HG03135 (cell line): ENCODE measurements around the gene ST3GAL5.

Source experiments
- ATAC-seq: cut with Tn5 transposase; IDR thresholded peaks from one replicate; pipeline ENCODE4 v1.9.1; 2021; ENCODE audit warnings: mild to moderate bottlenecking, moderate library complexity; ENCODE audit not compliant: unreplicated experiment

Gene ST3GAL5

GRCh38 chr2:85917887-85918795 is 29.4 kb upstream of the ST3GAL5 start:
- ATAC-seq = no peak

DNA sequence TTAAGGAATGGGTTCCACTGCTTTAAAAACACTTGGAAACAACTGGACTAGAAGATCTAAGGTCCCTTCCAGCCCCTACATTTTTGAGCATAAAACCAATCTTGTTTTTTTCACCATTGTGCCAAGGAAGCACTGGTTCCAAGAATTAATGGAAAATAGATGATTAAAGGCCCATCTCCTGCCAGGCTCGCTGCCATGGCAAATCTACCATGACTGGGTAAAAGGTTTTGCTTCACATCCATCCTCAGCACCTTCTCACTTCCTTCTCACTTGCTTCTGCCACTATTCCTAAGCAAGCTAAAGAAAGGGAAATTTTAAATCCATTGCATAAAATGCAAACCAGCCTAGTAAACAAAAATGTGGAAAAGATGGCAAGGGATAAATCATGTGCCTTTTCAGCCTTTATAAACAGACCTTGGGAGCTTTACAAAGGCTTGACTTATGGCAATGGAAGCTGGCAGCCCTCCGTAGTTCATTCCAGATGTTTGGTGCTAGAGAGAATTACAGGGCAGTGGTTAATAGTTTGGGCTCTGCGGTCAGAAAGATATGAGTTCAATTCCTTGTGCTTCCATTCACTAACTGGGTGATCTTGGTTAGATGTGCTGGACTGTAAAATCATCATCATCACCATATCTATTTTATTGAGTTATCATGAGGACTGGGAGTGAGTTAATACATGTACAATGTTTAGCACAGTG is 27.0 kb upstream of the ST3GAL5 start:
- ATAC-seq = no peak

DNA sequence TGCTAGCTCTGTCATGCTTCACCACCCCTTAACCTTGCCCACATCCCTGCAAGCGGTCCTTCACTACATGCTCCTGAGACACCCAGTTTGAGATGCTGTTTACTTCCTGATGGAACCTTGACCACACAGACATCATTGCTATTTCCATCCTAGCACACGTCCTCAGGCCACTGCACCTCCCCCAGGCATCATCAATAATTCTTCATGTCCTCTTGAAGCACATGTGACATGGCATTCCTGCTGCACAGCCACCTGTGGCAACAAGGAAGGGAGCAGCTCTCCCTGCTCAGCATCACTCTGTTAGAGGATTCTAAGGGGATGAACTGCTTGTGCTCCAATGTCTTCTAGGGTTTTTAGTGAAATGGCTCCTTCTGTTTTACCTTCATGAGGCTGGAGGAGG is 26.1 kb upstream of the ST3GAL5 start:
- ATAC-seq = no peak

DNA sequence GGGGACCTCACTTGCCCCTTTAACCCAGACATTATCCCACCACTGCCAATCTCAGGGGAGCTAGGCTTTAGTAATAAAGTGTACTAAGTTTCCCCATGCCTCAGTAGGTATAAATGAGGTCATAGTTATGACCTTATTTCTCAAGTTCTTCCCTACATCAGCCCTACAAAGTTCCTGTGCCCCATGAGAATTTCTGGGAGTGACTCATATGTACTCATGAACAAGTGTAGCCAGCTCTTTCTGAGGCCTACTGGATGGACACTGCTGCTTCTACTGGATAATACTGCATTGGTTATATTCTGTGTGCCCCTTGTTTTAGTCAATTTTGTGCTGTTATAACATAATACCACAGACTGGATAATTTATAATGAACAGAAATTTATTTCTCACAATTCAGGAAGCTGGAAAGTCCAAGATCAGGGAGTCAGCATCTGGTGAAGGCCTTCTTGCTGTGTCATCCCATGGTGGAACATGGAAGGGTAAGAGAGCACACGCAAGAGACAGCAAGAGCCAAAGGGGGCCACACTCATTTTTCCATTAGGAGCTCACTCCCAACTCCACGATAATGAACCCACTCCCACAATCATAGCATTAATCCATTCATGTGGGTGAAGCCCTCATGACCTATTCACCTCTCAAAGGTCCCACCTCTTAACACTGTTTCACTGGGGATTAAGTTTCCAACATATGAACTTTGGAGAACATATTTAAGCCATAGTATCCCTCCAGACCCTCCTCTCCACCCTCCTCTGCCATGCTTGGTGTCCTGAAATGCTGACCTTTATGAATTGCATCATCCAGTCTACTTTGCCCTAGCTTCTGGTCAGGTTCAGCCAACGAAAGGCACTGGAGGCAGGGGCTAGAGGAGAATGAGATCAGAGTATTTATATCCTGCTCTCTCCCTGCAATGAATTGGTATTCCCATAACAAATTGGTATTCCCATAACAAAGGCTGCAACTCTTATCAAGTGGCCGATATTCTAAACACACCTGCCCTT is 25.4 kb upstream of the ST3GAL5 start:
- ATAC-seq = no peak

DNA sequence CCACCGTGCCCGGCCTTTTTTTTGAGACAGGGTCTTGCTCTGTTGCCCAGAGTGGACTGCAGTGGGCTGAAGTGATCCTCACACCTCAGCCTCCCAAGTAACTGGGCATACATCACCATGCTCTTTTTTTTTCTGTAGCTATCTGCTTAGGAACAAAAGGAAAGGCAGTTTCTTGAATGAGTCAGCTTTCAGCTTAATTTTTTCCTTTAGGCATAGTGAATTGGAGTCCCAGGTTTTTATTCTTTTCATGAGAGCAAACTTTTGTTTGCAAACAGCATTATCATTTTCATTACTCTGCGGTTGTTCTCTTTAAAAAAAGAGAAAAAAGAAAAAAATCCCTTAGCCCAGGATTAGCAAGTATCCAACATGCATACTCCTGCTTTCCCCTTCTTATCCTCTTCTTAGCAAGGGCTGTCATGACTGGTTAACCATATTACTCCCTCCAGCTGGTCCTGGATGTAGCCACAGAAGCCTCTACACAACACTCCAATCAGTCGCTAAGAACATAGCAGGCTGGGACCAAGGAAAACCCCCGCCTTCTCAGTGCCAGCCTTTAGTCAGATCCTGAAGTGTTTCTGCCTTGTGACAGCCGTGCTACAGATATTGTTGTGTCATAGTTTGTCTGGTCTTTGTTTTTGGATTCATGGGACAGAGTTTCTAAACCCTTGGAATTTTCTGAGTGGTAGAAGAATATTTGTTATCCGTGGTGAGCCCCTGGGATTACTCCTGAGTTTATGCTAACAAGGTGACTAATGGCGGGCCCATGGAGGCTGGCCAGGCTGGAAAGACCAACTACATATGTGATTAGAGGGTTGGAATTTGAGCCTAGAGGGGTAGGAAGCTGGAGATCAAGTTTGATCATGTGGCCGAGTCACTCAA is 23.3 kb upstream of the ST3GAL5 start:
- ATAC-seq = no peak

- no peak for ATAC-seq
These were observed 22.3 kb upstream of the ST3GAL5 start for GRCh38 chr2:85911097-85911496.

DNA sequence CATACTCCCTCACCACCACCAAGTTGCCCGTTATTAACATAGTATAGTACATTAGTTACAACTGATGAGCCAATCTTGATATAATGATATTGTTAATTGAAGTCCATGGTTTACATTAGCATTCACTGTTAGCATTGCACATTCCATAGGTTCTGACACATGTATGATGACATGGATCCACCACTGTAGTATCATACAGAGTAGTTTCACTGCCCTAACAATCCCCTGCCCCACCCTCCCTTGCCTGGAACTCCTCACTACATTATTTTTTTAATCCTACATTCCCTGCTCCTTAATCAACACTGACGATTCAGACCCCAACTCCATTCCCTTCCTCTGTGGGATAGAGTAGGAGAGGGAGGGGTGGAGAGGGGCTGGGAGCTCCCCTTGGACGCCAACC is 20.2 kb upstream of the ST3GAL5 start:
- no peak for ATAC-seq

GRCh38 chr2:85908506-85908905 is 19.7 kb upstream of the ST3GAL5 start:
- ATAC-seq = no peak

DNA sequence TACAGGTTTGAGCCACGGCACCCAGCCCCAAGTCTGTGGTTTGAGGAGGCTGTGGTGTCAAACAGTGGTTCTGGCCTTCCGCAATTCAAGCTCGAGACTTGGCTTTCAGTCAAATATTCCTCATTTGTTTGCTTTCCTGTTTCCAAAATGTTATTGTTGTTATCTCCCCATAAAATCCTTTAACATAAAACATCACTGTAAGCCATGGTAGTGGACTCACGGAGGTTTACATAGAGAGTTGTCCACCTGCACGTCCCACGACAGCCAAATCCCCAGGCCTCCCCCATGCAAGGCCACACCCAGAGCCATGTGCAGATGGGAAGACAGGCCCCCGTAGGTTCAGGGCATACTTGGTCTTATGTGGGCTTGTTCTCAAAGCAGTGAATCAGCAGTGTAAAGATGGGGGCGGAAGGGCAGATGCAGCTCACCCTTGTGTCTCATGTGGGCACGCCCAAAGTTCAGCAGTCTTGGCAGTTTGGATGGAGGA is 18.9 kb upstream of the ST3GAL5 start:
- no peak for ATAC-seq

DNA sequence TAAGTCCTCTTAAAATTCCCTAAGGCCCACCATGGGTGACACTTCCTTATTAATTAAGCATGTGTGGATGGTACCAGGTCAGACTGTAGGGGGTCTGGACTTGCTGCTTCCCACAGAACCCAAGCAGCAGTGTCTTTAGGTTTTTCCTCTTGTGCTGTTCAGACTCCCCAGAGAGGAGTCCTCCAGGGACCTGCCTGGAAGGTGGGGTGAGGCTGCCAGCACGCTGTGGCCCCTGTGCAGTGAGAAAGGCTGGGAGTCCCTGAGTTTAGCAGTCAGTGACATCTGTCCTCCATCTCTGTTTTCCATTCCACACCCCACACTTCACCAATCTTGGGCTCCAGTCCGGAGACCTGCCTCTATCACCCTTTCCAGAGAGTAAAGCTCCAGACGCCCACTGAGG is 18.0 kb upstream of the ST3GAL5 start:
- no peak for ATAC-seq

GRCh38 chr2:85905891-85906290 is 17.1 kb upstream of the ST3GAL5 start:
- no peak for ATAC-seq

DNA sequence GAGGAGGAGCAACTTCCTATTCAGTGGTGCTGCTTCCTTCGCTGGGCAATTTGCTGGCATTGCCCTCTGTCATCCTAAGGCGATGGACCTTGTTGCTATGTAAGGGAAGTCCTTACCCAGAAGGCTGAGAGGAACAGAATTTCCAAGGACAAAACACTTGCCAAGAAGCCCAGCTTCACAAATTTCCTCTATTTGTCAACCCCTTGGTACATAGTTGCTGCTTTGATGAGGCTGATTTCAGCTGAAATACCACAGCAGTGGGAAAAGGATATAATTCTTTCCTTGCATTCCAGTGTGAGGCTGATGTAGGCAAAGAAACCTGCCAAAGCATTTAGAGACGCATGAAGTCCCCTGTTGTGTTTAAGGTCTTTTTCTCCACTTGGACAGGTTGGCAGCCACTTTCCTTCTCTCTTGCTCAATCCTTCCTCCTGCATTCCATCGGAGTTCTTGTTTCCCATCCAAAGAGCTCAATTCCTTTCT is 16.4 kb upstream of the ST3GAL5 start:
- no peak for ATAC-seq

GRCh38 chr2:85903849-85904248 is 15.1 kb upstream of the ST3GAL5 start:
- ATAC-seq = no peak

DNA sequence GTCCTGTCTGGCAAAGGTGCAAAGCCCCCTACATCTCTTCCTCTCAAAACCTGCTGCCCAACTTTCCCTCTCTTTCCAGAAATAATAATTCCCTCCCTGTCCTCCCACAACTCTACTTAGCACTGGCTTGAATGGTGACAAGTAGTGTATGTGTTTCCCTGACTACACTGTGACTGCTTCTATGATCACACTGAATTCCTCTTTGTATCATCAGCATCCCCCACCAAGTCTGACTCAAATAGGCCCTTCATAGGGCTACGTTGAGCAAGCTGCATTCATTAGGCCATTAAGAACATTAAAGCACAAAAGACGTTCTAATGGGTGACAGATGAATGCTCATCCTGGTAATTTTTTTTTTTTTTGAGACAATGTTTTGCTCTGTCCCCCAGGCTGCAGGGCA is 13.7 kb upstream of the ST3GAL5 start:
- no peak for ATAC-seq

DNA sequence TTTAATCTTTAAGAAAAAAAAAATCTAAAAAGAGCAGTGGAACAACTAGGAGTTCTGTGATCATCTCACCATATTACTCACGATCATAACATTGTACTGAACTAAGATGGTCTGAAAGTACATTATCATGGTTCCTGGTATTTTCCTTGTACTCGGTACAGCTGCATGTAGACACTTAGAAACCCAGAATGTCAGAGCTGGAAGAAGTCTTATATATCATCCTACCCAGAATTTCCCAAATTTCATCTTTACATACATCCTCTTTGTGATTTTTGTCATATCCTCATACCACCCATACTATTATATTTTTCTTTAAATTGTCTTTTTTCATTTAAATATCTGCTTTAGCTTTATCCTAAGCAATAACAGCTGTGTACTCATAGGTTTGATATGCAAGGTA is 12.4 kb upstream of the ST3GAL5 start:
- ATAC-seq = no peak

DNA sequence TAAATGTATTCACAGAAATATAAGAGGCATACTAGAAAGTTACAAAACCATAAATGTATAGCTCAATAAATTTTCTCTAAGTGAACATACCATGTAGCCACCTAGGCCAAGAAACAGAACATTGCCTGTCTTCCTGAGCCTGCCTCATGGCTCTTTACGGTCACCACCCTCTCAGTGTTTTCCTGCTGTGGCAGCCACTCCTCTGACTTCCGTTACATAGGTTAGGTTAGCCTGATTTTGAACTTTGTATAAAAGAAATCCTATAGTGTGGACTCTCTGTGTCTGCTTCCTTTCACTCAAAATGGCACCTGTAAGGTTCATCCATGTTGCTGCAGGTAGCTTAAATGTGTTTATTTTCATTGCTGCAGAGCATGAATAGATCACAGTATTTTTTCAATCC is 11.6 kb upstream of the ST3GAL5 start:
- ATAC-seq = no peak

GRCh38 chr2:85899849-85900248 is 11.1 kb upstream of the ST3GAL5 start:
- ATAC-seq = no peak

DNA sequence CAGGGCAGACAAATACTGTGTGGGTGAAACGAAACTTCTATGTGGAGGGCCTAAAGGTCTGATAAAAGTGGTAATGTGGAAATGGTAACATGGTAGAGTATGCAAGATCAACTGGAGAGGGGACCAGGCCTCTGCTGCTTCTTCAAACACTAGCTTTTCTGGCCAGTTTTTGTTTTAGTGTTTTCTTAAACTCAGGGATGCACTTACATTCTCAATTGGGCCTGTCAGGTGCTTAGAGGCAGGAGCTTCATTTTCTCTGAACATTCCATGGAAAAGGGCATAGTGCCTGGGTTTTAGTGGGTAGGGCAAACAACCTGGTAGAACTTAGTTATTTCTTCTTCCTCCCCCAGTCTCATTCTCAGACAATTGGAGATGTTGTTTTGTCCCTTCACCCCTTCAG is 10.5 kb upstream of the ST3GAL5 start:
- ATAC-seq = no peak

DNA sequence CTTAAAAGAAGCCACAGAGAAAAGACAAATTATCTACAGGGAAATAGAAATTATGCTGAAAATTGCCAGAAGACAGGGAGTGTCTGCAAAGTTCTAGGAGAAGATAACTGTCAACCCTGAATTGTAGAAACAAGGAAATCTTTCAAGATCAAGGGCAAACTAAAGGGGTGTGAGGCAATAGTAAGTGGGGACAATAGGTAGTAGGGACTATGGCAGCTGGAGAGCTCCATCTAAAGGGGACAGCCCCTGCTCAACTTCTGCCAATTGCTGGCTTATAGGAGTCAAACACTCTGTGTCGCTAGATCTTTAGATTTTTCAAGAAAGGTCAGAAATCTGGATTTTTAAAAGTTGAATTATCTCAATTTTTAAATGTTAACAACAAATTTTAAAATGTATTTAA is 10.1 kb upstream of the ST3GAL5 start:
- ATAC-seq = no peak
